ENCODE measurements around the gene RAB21.

RAB21 gene, protein sequence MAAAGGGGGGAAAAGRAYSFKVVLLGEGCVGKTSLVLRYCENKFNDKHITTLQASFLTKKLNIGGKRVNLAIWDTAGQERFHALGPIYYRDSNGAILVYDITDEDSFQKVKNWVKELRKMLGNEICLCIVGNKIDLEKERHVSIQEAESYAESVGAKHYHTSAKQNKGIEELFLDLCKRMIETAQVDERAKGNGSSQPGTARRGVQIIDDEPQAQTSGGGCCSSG

DNA sequence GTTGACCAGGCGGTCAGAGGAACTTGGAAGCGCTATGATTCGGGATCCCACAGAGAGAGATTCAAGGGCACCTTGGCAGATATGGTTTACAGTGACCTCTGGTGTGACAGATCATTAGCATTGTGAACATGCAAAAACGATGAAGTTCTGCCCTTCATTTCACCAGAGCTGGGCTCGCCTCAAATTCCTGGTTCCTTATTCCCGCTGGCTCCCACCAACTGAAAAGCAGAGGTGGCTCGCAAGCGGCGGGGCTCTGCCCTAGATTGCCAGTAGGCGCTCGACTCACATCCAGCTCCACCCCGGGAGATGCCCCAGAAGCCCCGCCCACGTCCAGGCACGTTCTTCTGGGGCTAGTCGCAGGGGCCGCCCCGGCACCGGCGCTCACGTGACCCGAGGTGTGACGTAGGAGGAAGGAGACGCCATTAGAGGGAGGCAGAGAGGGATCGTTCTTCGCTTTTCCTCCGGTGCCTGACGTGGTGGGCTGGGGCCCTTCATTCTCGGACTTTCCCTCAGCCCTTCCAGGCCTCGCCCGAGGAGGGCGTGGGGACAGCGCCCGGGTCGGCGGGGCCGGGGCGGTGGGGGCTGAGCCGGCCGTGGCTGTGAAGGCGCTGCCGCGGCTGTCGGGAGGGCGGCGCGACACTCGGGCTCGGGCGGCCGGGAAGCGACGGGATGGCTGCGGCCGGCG lies at the start of gene RAB21:
Gene RAB21 (plus strand): TSS at position 403 of the 685 bp plus-strand sequence. CDS start 267 bp downstream, at position 670.
- no peak for TF ChIP-seq RAD21 (IDR thresholded peaks at IDR 0.05; ENCODE audit: low read depth)
- TF ChIP-seq NFIC (IDR thresholded peaks at IDR 0.05): no peak; the same call in 1 of the 2 replicates
- TF ChIP-seq, protein P1, sequence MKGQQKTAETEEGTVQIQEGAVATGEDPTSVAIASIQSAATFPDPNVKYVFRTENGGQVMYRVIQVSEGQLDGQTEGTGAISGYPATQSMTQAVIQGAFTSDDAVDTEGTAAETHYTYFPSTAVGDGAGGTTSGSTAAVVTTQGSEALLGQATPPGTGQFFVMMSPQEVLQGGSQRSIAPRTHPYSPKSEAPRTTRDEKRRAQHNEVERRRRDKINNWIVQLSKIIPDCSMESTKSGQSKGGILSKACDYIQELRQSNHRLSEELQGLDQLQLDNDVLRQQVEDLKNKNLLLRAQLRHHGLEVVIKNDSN (IDR thresholded peaks at IDR 0.05): peak; percentile 100
- no peak; the same call in 1 of the 2 replicates for TF ChIP-seq EP300 (IDR thresholded peaks at IDR 0.05; ENCODE audit: borderline replicate concordance)
- peak; percentile 95 for TF ChIP-seq YY1 (IDR thresholded peaks at IDR 0.05; ENCODE audit: low read depth)
- peak; percentile 20; the same call in 1 of the 2 replicates for TF ChIP-seq ZBTB7A (IDR thresholded peaks at IDR 0.05; ENCODE audit: low read depth)
- no peak for TF ChIP-seq FOXM1 (IDR thresholded peaks at IDR 0.05; ENCODE audit: borderline replicate concordance, low read depth)
- TF ChIP-seq, protein P2, sequence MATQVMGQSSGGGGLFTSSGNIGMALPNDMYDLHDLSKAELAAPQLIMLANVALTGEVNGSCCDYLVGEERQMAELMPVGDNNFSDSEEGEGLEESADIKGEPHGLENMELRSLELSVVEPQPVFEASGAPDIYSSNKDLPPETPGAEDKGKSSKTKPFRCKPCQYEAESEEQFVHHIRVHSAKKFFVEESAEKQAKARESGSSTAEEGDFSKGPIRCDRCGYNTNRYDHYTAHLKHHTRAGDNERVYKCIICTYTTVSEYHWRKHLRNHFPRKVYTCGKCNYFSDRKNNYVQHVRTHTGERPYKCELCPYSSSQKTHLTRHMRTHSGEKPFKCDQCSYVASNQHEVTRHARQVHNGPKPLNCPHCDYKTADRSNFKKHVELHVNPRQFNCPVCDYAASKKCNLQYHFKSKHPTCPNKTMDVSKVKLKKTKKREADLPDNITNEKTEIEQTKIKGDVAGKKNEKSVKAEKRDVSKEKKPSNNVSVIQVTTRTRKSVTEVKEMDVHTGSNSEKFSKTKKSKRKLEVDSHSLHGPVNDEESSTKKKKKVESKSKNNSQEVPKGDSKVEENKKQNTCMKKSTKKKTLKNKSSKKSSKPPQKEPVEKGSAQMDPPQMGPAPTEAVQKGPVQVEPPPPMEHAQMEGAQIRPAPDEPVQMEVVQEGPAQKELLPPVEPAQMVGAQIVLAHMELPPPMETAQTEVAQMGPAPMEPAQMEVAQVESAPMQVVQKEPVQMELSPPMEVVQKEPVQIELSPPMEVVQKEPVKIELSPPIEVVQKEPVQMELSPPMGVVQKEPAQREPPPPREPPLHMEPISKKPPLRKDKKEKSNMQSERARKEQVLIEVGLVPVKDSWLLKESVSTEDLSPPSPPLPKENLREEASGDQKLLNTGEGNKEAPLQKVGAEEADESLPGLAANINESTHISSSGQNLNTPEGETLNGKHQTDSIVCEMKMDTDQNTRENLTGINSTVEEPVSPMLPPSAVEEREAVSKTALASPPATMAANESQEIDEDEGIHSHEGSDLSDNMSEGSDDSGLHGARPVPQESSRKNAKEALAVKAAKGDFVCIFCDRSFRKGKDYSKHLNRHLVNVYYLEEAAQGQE (IDR thresholded peaks at IDR 0.05; ENCODE audit: low read depth): no peak
- TF ChIP-seq EGR1 (IDR thresholded peaks at IDR 0.05): peak; percentile 68
- peak; percentile 84 for TF ChIP-seq CREB1 (IDR thresholded peaks at IDR 0.05; ENCODE audit: low read depth)
- TF ChIP-seq TCF12 (IDR thresholded peaks at IDR 0.05; ENCODE audit: low read depth): peak; percentile 45; the same call in 1 of the 2 replicates
- TF ChIP-seq TAF1 (IDR thresholded peaks at IDR 0.05; ENCODE audit: low read depth): peak; percentile 57
- no peak for TF ChIP-seq CEBPB (IDR thresholded peaks at IDR 0.05)
- TF ChIP-seq, protein P3, sequence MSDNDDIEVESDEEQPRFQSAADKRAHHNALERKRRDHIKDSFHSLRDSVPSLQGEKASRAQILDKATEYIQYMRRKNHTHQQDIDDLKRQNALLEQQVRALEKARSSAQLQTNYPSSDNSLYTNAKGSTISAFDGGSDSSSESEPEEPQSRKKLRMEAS (IDR thresholded peaks at IDR 0.05): peak; percentile 89
- TF ChIP-seq TEAD4 (IDR thresholded peaks at IDR 0.05): no peak; the same call in none of the 2 replicates

DNA sequence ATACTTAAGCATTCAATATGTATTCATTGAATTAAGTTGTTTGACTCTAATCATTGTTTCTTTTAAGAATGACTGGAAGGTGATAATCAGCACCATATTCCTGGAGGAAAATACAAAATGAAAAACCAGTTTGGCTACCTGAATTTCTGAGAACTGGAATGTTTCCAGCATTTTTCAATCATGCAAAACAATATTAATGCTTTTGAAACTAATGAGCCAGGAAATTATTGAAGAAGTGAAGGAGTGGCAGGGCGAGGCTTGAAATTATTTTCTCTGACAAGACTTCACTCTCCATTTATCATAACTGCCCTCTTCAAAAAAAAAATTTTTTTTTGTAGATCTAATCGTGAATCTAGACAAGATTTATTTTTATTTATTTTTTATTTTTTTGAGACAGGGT lies 49.7 kb upstream of the RAB21 start:
- TF ChIP-seq YY1 (IDR thresholded peaks at IDR 0.05; ENCODE audit: low read depth) (no peak), CREB1 (IDR thresholded peaks at IDR 0.05; ENCODE audit: low read depth) (no peak), FOXM1 (IDR thresholded peaks at IDR 0.05; ENCODE audit: borderline replicate concordance, low read depth) (peak; percentile 74), EGR1 (IDR thresholded peaks at IDR 0.05) (no peak), TEAD4 (IDR thresholded peaks at IDR 0.05) (peak; percentile 74), CEBPB (IDR thresholded peaks at IDR 0.05) (no peak), NFIC (IDR thresholded peaks at IDR 0.05) (peak; percentile 93), EP300 (IDR thresholded peaks at IDR 0.05; ENCODE audit: borderline replicate concordance) (peak; percentile 49; the same call in 1 of the 2 replicates), ZBTB7A (IDR thresholded peaks at IDR 0.05; ENCODE audit: low read depth) (no peak), TCF12 (IDR thresholded peaks at IDR 0.05; ENCODE audit: low read depth) (peak; percentile 69)
- TF ChIP-seq, protein P2 (IDR thresholded peaks at IDR 0.05; ENCODE audit: low read depth): no peak
- TF ChIP-seq, protein P1 (IDR thresholded peaks at IDR 0.05): no peak

DNA sequence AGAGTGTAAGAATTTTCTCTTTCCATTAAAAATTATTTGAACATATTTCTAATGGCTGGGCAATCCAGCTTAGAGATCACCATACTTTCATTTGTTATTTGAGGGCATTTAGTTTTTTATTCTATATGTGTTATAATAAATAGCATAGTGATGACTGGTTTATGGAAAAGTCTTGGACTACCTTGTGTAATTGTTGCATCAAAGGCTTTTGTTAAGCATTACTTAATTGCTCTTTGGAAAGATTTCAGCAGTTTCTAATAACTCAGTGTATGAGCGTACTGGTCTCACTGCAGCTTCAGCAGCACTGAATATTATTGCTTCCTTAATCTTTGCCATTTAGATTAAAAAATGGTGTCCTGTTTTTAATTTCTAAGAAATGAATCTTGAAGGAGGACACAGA lies 46.0 kb upstream of the RAB21 start:
- 0 out of 2 replicates have a peak, but pooled peaks have one; percentile 6 for TF ChIP-seq NFIC (IDR thresholded peaks at IDR 0.05)
- TF ChIP-seq FOXM1 (IDR thresholded peaks at IDR 0.05; ENCODE audit: borderline replicate concordance, low read depth): no peak
- TF ChIP-seq, protein P2 (IDR thresholded peaks at IDR 0.05; ENCODE audit: low read depth): no peak
- TF ChIP-seq YY1 (IDR thresholded peaks at IDR 0.05; ENCODE audit: low read depth): no peak
- TF ChIP-seq, protein P3 (IDR thresholded peaks at IDR 0.05): no peak
- TF ChIP-seq CREB1 (IDR thresholded peaks at IDR 0.05; ENCODE audit: low read depth): no peak
- TF ChIP-seq TEAD4 (IDR thresholded peaks at IDR 0.05): no peak

Data from Ishikawa (cell line).